Neural progenitor cell (in vitro differentiated cells): ENCODE data around the gene ORAI2. TPM values are rescaled to one million over a fixed set of nuclear protein-coding genes. Genes with fewer than 3 reads are reported as not detected.
"Not testable (repeated sequence)": the region's sequence is repeated elsewhere in the genome, so short reads cannot be mapped to it uniquely, and the experiment has no call there.

ENCODE experiments used
- DNase-seq: peaks from one replicate; pipeline ENCODE4 v3.0.0-alpha.2; 2016; ENCODE audit warnings: low spot score
- H2AFZ ChIP-seq: fragments of 200-600 bp; sonication (generic); replicated peaks from 2 replicates; pipeline ENCODE4 v1.6.1; 2016; ENCODE audit warnings: antibody characterized with exemption
- H3F3A ChIP-seq: fragments of 200-600 bp; sonication (generic); 2 replicates; pipeline ENCODE4 v1.6.1; 2016; ENCODE audit warnings: antibody characterized with exemption, low read depth
- H3K27ac ChIP-seq: fragments of 200-600 bp; sonication (generic); 2 replicates; pipeline ENCODE4 v1.5.1; 2016; ENCODE audit warnings: mild to moderate bottlenecking
- H3K27me3 ChIP-seq: fragments of 200-600 bp; sonication (generic); 2 replicates; pipeline ENCODE4 v1.6.1; 2016; ENCODE audit warnings: mild to moderate bottlenecking, moderate library complexity
- H3K36me3 ChIP-seq: fragments of 200-600 bp; sonication (generic); 2 replicates; pipeline ENCODE4 v1.5.1; 2016
- H3K4me1 ChIP-seq: fragments of 200-600 bp; sonication (generic); 2 replicates; pipeline ENCODE4 v1.6.1; 2016; ENCODE audit warnings: mixed run types
- H3K4me2 ChIP-seq: fragments of 200-600 bp; sonication (generic); 2 replicates; pipeline ENCODE4 v1.6.1; 2016
- H3K4me3 ChIP-seq: fragments of 200-600 bp; sonication (generic); 2 replicates; pipeline ENCODE4 v1.5.1; 2016
- H3K79me2 ChIP-seq: fragments of 200-600 bp; sonication (generic); 2 replicates; pipeline ENCODE4 v1.6.1; 2016; ENCODE audit warnings: low read depth
- H3K9ac ChIP-seq: fragments of 200-600 bp; sonication (generic); 2 replicates; pipeline ENCODE4 v1.6.1; 2016
- H3K9me3 ChIP-seq: fragments of 200-600 bp; sonication (generic); 2 replicates; pipeline ENCODE4 v1.5.1; 2016; ENCODE audit warnings: low read depth
- H4K20me1 ChIP-seq: fragments of 200-600 bp; sonication (generic); 2 replicates; pipeline ENCODE4 v1.6.1; 2016; ENCODE audit warnings: low read depth
- H3K27ac Mint-ChIP-seq: 3 replicates; pipeline ENCODE4 v1.8.0; 2021; ENCODE audit warnings: mixed read lengths
- H3K27me3 Mint-ChIP-seq: 2 replicates; pipeline ENCODE4 v1.8.0; 2022; ENCODE audit warnings: low read depth, mild to moderate bottlenecking, inconsistent platforms, moderate library complexity, mixed read lengths; ENCODE audit not compliant: insufficient read depth
- H3K36me3 Mint-ChIP-seq: 3 replicates; pipeline ENCODE4 v1.8.0; 2021; ENCODE audit warnings: mixed read lengths
- H3K4me1 Mint-ChIP-seq: 3 replicates; pipeline ENCODE4 v1.8.0; 2021; ENCODE audit warnings: mixed read lengths
- H3K4me3 Mint-ChIP-seq: 3 replicates; pipeline ENCODE4 v1.8.0; 2021; ENCODE audit warnings: mild to moderate bottlenecking, moderate library complexity, mixed read lengths
- H3K9me3 Mint-ChIP-seq: 3 replicates; pipeline ENCODE4 v1.8.0; 2020; ENCODE audit warnings: mixed read lengths
- CTCF ChIP-seq: fragments of 200-600 bp; sonication (generic); IDR thresholded peaks from 2 replicates; pipeline ENCODE4 v1.5.1; 2017; ENCODE audit warnings: antibody characterized with exemption, mild to moderate bottlenecking
- EZH2 ChIP-seq: fragments of 200-600 bp; sonication (generic); IDR thresholded peaks from 2 replicates; pipeline ENCODE4 v1.6.1; 2017; ENCODE audit warnings: antibody characterized with exemption, mild to moderate bottlenecking, moderate library complexity
- EZH2phosphoT487 ChIP-seq: fragments of 200-600 bp; sonication (generic); IDR thresholded peaks from 2 replicates; pipeline ENCODE4 v1.6.1; 2017; ENCODE audit warnings: antibody characterized with exemption
- total RNA-seq: library from RNA; depleted of rRNA; stranded (reverse); fragments of >200 nt; gene quantifications from 2 replicates; pipeline ENCODE4 v1.2.3, GENCODE V29; 2015; ENCODE audit warnings: low replicate concordance

ORAI2 gene
- total RNA-seq, 1 donor from 2014 or later, result 15.7 TPM

GRCh38 chr7:102472126-102473041, 39.0 kb downstream of the ORAI2 start:
- H3K9me3 ChIP-seq, result no peaks in the 10 kb centered on the region
- no peak overlapping the region for H3K9ac ChIP-seq
- H3K4me3 ChIP-seq, result no peak overlapping the region
- no peak for TF ChIP-seq CTCF
- no peak for TF ChIP-seq EZH2phosphoT487
- TF ChIP-seq EZH2, result no peak
- no peaks in the 10 kb centered on the region for H3K36me3 ChIP-seq
- H3K9me3 Mint-ChIP-seq, result no peaks in the 10 kb centered on the region
- no peaks in the 10 kb centered on the region for H3K27me3 Mint-ChIP-seq
- no peak overlapping the region for H3K27ac Mint-ChIP-seq
- no peaks in the 10 kb centered on the region for H3K27me3 ChIP-seq
- DNase-seq, result no peak
- H2AFZ ChIP-seq, result no peak overlapping the region
- H3K36me3 Mint-ChIP-seq, result peaks cover 3% of the 10 kb centered on the region
- no peaks in the 10 kb centered on the region for H3K79me2 ChIP-seq
- H3F3A ChIP-seq, result no peaks in the 10 kb centered on the region
- peaks cover 3% of the 10 kb centered on the region for H3K4me1 Mint-ChIP-seq
- H4K20me1 ChIP-seq, result peaks cover 4% of the 10 kb centered on the region
- H3K4me1 ChIP-seq, result no peaks in the 10 kb centered on the region
- no peak overlapping the region for H3K27ac ChIP-seq
- no peak overlapping the region for H3K4me2 ChIP-seq
- H3K4me3 Mint-ChIP-seq, result no peak overlapping the region

- Histone ChIP-seq H3K9me3 (no peaks in the 10 kb centered on the region), H3K27me3 (no peaks in the 10 kb centered on the region), H3K4me2 (no peak overlapping the region), H4K20me1 (peaks cover 4% of the 10 kb centered on the region), H3F3A (no peaks in the 10 kb centered on the region), H3K9ac (no peak overlapping the region), H2AFZ (no peak overlapping the region), H3K27ac (no peak overlapping the region), H3K79me2 (no peaks in the 10 kb centered on the region), H3K4me3 (no peak overlapping the region), H3K4me1 (no peaks in the 10 kb centered on the region), H3K36me3 (no peaks in the 10 kb centered on the region)
- Mint-ChIP-seq H3K27ac (no peak overlapping the region), H3K27me3 (no peaks in the 10 kb centered on the region), H3K4me3 (no peak overlapping the region), H3K4me1 (peaks cover 3% of the 10 kb centered on the region), H3K9me3 (no peaks in the 10 kb centered on the region), H3K36me3 (peaks cover 3% of the 10 kb centered on the region)
- no peak for TF ChIP-seq CTCF
- DNase-seq, result no peak
Measured at GRCh38 chr7:102473271-102473991, 40.1 kb downstream of the ORAI2 start.

GRCh38 chr7:102474116-102474515, 40.7 kb downstream of the ORAI2 start:
- not testable (repeated sequence) for H3F3A ChIP-seq, H3K4me3 ChIP-seq, H2AFZ ChIP-seq, H3K9ac ChIP-seq, H3K4me1 ChIP-seq, H4K20me1 ChIP-seq, DNase-seq, H3K27ac Mint-ChIP-seq, H3K4me1 Mint-ChIP-seq, H3K4me3 Mint-ChIP-seq, H3K9me3 Mint-ChIP-seq, H3K27ac ChIP-seq, H3K4me2 ChIP-seq, H3K36me3 ChIP-seq, H3K27me3 ChIP-seq, H3K9me3 ChIP-seq, H3K27me3 Mint-ChIP-seq, H3K36me3 Mint-ChIP-seq, H3K79me2 ChIP-seq

- not testable (repeated sequence) for H3K27ac Mint-ChIP-seq, H2AFZ ChIP-seq, H3K79me2 ChIP-seq, H3K4me1 Mint-ChIP-seq, H3K36me3 Mint-ChIP-seq, H3K27me3 ChIP-seq, H3K4me1 ChIP-seq, H3K27ac ChIP-seq, H3K36me3 ChIP-seq, H3K27me3 Mint-ChIP-seq, H3K4me3 ChIP-seq, DNase-seq, H3K9me3 ChIP-seq, H3K9me3 Mint-ChIP-seq, H3K4me3 Mint-ChIP-seq, H3F3A ChIP-seq, H3K9ac ChIP-seq, H4K20me1 ChIP-seq, H3K4me2 ChIP-seq
Measured at GRCh38 chr7:102474736-102475435, 41.5 kb downstream of the ORAI2 start.
